ENCODE data around the gene SZT2.

- TF ChIP-seq EZH2 (IDR thresholded peaks at IDR 0.05; ENCODE audit: low read length, missing control alignments) (no peak), CTCF (conservative IDR thresholded peaks at IDR 0.05 in 1 of 2, IDR thresholded peaks at IDR 0.05 in 1 of 2; ENCODE audit: low read depth in 1 of 2, low read length in 2 of 2) (no peak)
Observed at GRCh38 chr1:43446881-43447835, 57.5 kb downstream of the SZT2 start.
